Breast epithelium (tissue), 3 donors: ENCODE data around the gene TANGO6.

Source experiments
- POLR2A ChIP-seq: fragments of 450-650 bp; IDR thresholded peaks from one replicate; pipeline ENCODE4 v1.6.1; 2016; ENCODE audit warnings: antibody characterized with exemption, mild to moderate bottlenecking, moderate library complexity
- POLR2AphosphoS5 ChIP-seq, 3 donors: sonication (generic); formaldehyde crosslinking; IDR thresholded peaks; one replicate each; pipeline ENCODE4 v1.6.1; 2017; ENCODE audit warnings: antibody characterized with exemption in 3 of 3
- TF ChIP-seq, protein P1 (sequence below), 3 donors: fragments of 450-650 bp; IDR thresholded peaks; one replicate each; pipeline ENCODE4 v1.5.1; 2016 to 2017; ENCODE audit warnings: antibody characterized with exemption in 3 of 3, mild to moderate bottlenecking in 3 of 3, moderate library complexity in 3 of 3

DNA sequence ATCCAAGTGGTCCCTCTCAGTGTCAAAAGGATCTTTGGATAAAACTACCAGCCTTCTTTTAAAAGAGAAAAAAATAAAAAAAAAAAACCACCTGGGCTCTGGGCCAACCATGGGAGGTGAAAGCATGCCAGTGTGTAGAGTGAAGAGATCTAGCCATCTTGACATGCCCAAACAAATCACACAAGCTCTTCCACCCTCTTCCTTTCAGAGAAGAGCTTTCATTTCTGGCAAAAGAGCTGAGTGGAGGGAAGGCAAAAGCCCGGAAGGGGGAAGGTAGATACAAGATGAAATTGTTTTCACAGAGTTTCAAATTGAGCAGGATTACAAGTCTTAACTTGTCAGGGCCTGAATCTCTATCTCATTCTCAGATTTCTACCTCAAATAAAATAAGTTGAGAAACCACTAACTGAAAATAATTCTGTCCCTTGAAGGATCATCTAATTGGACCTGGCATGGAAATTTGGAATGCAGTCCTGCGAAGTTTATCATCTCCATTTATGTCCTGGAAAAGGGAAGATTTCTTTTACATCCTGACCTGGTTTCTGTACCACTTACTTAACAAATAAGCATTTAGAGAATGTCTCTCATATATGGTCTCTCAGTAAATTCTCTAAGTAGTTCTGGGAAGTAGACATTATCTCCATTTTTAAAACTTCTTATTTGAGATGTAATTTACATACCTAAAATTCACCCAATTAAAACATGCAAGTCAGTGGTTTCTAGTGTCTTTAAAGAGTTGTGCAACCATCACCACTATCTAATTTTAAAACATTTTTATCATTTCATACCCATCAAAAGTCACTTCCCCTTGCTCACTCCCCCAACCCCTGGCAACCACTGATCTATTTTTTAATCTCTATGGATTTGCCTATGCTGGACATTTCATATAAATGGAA, 93.7 kb downstream of the TANGO6 start:
- no peak for TF ChIP-seq POLR2A
- TF ChIP-seq, protein P1, sequence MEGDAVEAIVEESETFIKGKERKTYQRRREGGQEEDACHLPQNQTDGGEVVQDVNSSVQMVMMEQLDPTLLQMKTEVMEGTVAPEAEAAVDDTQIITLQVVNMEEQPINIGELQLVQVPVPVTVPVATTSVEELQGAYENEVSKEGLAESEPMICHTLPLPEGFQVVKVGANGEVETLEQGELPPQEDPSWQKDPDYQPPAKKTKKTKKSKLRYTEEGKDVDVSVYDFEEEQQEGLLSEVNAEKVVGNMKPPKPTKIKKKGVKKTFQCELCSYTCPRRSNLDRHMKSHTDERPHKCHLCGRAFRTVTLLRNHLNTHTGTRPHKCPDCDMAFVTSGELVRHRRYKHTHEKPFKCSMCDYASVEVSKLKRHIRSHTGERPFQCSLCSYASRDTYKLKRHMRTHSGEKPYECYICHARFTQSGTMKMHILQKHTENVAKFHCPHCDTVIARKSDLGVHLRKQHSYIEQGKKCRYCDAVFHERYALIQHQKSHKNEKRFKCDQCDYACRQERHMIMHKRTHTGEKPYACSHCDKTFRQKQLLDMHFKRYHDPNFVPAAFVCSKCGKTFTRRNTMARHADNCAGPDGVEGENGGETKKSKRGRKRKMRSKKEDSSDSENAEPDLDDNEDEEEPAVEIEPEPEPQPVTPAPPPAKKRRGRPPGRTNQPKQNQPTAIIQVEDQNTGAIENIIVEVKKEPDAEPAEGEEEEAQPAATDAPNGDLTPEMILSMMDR (IDR thresholded peaks at IDR 0.05) = no peak
- TF ChIP-seq POLR2AphosphoS5 (IDR thresholded peaks at IDR 0.05) = peak in 1 of 3 donors; percentile 28
